Muscle layer of duodenum (tissue), 2 donors: Measurements from ENCODE around the gene SYK.
"Not testable (repeated sequence)": the region's sequence is repeated elsewhere in the genome, so short reads cannot be mapped to it uniquely, and the experiment has no call there.

Experiments used
- H3K27ac ChIP-seq: one replicate; pipeline ENCODE4 v1.7.0; 2013; ENCODE audit warnings: mild to moderate bottlenecking, low read length
- H3K27me3 ChIP-seq: one replicate; pipeline ENCODE4 v1.7.0; 2013; ENCODE audit warnings: low read depth, mild to moderate bottlenecking, control low read depth, low read length
- H3K36me3 ChIP-seq, 2 donors: one replicate each; pipeline ENCODE4 v1.7.0; 2013; ENCODE audit warnings: low read length in 2 of 2, control low read depth in 1 of 2, mild to moderate bottlenecking in 1 of 2; ENCODE audit not compliant: insufficient read depth in 2 of 2, control insufficient read depth in 1 of 2
- H3K4me1 ChIP-seq, 2 donors: one replicate each; pipeline ENCODE4 v1.7.0; 2013; ENCODE audit warnings: low read length in 2 of 2, mild to moderate bottlenecking in 2 of 2, control low read depth in 1 of 2, moderate library complexity in 1 of 2; ENCODE audit not compliant: insufficient read depth in 2 of 2, control insufficient read depth in 1 of 2
- H3K4me3 ChIP-seq, 2 donors: one replicate each; pipeline ENCODE4 v1.7.0; 2013; ENCODE audit warnings: low read length in 2 of 2, low read depth in 1 of 2, mild to moderate bottlenecking in 1 of 2
- H3K9me3 ChIP-seq, 2 donors: one replicate each; pipeline ENCODE4 v1.7.0; 2013; ENCODE audit warnings: low read length in 2 of 2, control low read depth in 1 of 2, mild to moderate bottlenecking in 1 of 2; ENCODE audit not compliant: control insufficient read depth in 1 of 2
- donor health status: healthy.

Gene SYK

GRCh38 chr9:90775657-90776056 lies 26.0 kb upstream of the SYK start:
- Histone ChIP-seq H3K4me1 (no peaks in the 10 kb centered on the region), H3K36me3 (no peaks in the 10 kb centered on the region), H3K4me3 (no peak overlapping the region), H3K9me3 (no peaks in the 10 kb centered on the region), H3K27ac (no peak overlapping the region), H3K27me3 (no peaks in the 10 kb centered on the region)

- no peaks in the 10 kb centered on the region for H3K4me1 ChIP-seq
- H3K27me3 ChIP-seq = no peaks in the 10 kb centered on the region
- no peaks in the 10 kb centered on the region for H3K36me3 ChIP-seq
- no peak overlapping the region for H3K4me3 ChIP-seq
- H3K27ac ChIP-seq = no peak overlapping the region
- H3K9me3 ChIP-seq = no peaks in the 10 kb centered on the region
Measured at GRCh38 chr9:90778746-90779145, 22.9 kb upstream of the SYK start.

- H3K4me3 ChIP-seq = no peak overlapping the region
- H3K27ac ChIP-seq = no peak overlapping the region
- H3K36me3 ChIP-seq = no peaks in the 10 kb centered on the region
- no peaks in the 10 kb centered on the region for H3K4me1 ChIP-seq
- H3K27me3 ChIP-seq = no peaks in the 10 kb centered on the region
- no peaks in the 10 kb centered on the region for H3K9me3 ChIP-seq
Measured at GRCh38 chr9:90783552-90783951, 18.1 kb upstream of the SYK start.

- H3K27me3 ChIP-seq = no peaks in the 10 kb centered on the region
- no peaks in the 10 kb centered on the region for H3K9me3 ChIP-seq
- H3K4me3 ChIP-seq = no peak overlapping the region
- no peaks in the 10 kb centered on the region for H3K4me1 ChIP-seq
- H3K36me3 ChIP-seq = no peaks in the 10 kb centered on the region
- no peak overlapping the region for H3K27ac ChIP-seq
Measured at GRCh38 chr9:90783964-90784363, 17.7 kb upstream of the SYK start.

DNA sequence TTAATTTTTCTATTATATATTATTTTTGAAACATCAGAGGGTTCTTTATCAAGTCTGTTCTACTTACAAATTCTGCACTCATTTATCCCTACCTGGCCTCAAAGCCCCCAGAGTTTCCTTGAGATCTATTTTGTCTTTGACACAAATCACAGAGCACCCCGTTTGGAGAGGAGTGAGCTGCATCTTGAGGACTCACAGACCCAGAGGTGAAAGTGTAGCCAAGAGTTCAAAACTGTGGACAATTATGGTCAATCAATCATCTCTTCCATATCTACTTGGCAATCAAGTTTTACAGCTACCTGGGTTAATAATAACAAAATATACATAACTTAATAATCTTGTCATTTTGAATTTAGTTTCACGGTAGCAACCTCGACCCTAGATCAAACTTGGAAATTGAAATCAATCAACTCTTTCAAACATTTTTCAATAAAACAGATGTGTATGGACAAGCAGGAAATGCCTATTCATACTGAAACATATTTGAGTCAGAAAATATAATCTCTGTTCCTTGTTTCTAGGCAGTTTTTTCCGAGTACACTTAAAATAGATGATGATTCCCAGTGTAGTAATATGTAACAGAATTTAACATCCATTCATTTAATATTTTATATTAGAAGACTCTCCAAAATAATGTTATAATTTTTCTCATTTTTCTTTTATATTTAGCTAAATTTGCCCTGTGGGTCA lies 13.7 kb upstream of the SYK start:
- H3K36me3 ChIP-seq = no peaks in the 10 kb centered on the region
- no peaks in the 10 kb centered on the region for H3K27me3 ChIP-seq
- no peaks in the 10 kb centered on the region for H3K4me1 ChIP-seq
- H3K9me3 ChIP-seq = no peaks in the 10 kb centered on the region
- no peak overlapping the region for H3K27ac ChIP-seq
- H3K4me3 ChIP-seq = no peak overlapping the region

- not testable (repeated sequence) for H3K27me3 ChIP-seq, H3K36me3 ChIP-seq, H3K4me3 ChIP-seq, H3K27ac ChIP-seq, H3K4me1 ChIP-seq, H3K9me3 ChIP-seq
Measured at GRCh38 chr9:90788527-90788926, 13.1 kb upstream of the SYK start.

DNA sequence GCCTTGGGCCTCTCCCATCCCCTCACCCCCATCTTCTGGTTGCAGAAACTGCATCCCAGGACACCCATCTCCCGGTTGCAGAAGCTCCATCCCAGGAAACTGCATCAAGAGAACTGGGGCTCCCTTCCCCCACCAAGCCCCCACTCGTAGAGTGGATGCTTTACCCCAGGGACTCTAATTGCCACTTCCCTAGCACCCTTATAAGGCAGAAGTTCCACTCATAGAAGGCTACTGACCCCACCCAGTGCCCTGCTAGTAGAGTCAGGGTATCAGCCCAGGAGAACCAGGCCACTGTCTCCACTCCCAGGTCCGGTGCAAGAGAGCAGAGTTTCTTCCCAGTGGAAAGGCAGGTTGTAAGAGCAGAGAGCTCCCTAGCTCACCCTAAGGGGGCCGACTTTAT lies 12.2 kb upstream of the SYK start:
- no peak overlapping the region for H3K27ac ChIP-seq
- H3K4me3 ChIP-seq = no peak overlapping the region
- no peaks in the 10 kb centered on the region for H3K4me1 ChIP-seq
- H3K27me3 ChIP-seq = no peaks in the 10 kb centered on the region
- H3K9me3 ChIP-seq = no peaks in the 10 kb centered on the region
- H3K36me3 ChIP-seq = no peaks in the 10 kb centered on the region

- Histone ChIP-seq H3K4me3 (no peak overlapping the region), H3K9me3 (no peaks in the 10 kb centered on the region), H3K4me1 (no peaks in the 10 kb centered on the region), H3K27me3 (no peaks in the 10 kb centered on the region), H3K27ac (no peak overlapping the region), H3K36me3 (no peaks in the 10 kb centered on the region)
Measured at GRCh38 chr9:90789862-90790261, 11.8 kb upstream of the SYK start.

DNA sequence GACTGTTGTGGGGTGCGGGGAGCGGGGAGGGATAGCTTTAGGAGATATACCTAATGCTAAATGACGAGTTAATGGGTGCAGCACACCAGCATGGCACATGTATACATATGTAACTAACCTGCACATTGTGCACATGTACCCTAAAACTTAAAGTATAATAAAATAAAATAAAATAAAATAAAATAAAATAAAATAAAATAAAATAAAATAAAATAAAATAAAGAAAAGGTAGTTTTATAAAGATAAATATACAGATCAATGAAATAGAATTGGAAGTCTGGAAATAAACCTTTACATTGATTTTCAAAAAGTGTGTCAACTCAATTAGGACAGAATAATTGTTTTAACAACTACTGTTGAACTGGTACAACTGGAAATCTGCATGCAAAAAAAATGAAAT lies 8.6 kb upstream of the SYK start:
- H3K27ac ChIP-seq, H3K9me3 ChIP-seq, H3K4me1 ChIP-seq, H3K4me3 ChIP-seq, H3K27me3 ChIP-seq, H3K36me3 ChIP-seq: not testable (repeated sequence)

DNA sequence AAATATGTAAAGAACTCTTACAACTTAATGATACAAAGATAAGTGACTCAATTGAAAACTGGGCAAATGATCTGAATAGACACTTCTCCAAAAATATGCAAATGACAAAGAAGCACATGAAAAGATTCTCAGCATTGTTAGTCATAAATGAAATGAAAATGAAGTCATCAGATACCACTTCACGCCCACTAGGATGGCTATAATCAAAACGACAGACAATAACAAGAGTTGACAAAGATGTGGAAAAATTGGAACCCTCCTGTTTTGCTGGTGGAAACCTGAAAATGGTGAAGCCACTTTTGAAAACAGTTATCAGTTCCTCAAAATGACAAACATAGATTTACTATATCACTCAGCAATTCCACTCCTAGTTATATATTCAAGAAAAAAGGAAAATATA lies 7.9 kb upstream of the SYK start:
- no peaks in the 10 kb centered on the region for H3K27me3 ChIP-seq
- no peaks in the 10 kb centered on the region for H3K36me3 ChIP-seq
- H3K9me3 ChIP-seq = no peaks in the 10 kb centered on the region
- H3K27ac ChIP-seq = no peak overlapping the region
- H3K4me3 ChIP-seq = no peak overlapping the region
- no peaks in the 10 kb centered on the region for H3K4me1 ChIP-seq

DNA sequence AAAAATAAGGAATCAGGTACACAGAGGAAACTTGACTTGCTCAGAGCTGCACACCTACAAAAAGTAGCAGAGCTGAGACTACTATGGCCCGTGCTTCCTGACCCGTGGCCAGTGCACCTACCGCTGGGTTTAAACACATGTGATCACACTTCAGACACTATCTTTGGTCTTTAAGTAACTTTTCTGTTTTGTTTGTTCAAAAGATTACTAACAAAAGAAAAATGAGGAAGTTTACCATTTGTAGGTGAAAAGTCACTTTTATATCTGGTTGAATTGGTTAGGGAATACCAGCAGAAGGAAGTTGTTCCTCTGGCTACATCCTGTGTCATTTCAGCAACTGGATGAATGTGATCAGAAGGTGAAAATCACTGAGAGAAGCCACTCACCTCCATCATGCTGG lies 6.5 kb upstream of the SYK start:
- H3K27me3 ChIP-seq = no peaks in the 10 kb centered on the region
- no peaks in the 10 kb centered on the region for H3K9me3 ChIP-seq
- H3K36me3 ChIP-seq = no peaks in the 10 kb centered on the region
- H3K27ac ChIP-seq = no peak overlapping the region
- no peaks in the 10 kb centered on the region for H3K4me1 ChIP-seq
- H3K4me3 ChIP-seq = no peak overlapping the region

- Histone ChIP-seq H3K27me3 (no peaks in the 10 kb centered on the region), H3K9me3 (no peaks in the 10 kb centered on the region), H3K36me3 (no peaks in the 10 kb centered on the region), H3K4me1 (no peaks in the 10 kb centered on the region), H3K4me3 (no peak overlapping the region), H3K27ac (no peak overlapping the region)
Measured at GRCh38 chr9:90795871-90796317, 5.7 kb upstream of the SYK start.
